ENCODE results near the gene ADGRG6.

DNA sequence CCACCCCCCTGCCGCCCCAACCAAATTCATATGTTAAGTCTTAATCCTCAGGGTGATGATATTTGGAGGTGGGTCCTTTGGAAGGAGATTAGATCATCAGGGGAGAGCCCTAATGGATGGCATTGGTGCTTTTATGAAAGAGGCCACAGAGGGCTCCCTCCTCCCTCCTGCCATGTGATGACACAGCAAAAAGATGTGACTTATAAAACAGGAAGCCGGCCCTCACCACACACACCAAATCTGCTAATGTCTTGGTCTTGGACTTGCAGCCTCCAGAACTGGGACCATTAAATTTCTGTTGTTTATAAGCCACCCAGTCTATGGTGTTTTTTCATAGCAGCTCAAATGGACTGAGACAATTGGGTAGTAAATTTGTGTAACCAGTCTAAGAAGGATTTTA is 176.3 kb downstream of the ADGRG6 start:
- no peak for TF ChIP-seq CTCF (IDR thresholded peaks at IDR 0.05 in 2 of 3, conservative IDR thresholded peaks at IDR 0.05 in 1 of 3; ENCODE audit: insufficient read depth in 2 of 3, low read depth in 1 of 3, low read length in 3 of 3)
- no peak for TF ChIP-seq POLR2AphosphoS5 (IDR thresholded peaks at IDR 0.05; ENCODE audit: control insufficient read depth, insufficient read depth, low read depth, low read length)
- no peak for TF ChIP-seq ZNF830 (CRISPR knock-in tag; IDR thresholded peaks at IDR 0.05)
- TF ChIP-seq CBX2 (IDR thresholded peaks at IDR 0.05; ENCODE audit: insufficient read depth, low read length, poor library complexity, severe bottlenecking): no peak
- TF ChIP-seq CHD1 (IDR thresholded peaks at IDR 0.05; ENCODE audit: low read length): no peak
- TF ChIP-seq JUND (IDR thresholded peaks at IDR 0.05; ENCODE audit: borderline replicate concordance, low read depth, low read length): no peak
- TF ChIP-seq JUND (tag; IDR thresholded peaks at IDR 0.05; ENCODE audit: borderline replicate concordance, low read depth, low read length): no peak
- TF ChIP-seq ZNF445 (CRISPR knock-in tag; IDR thresholded peaks at IDR 0.05; ENCODE audit: low read depth): no peak
- no peak for TF ChIP-seq RBM34 (IDR thresholded peaks at IDR 0.05; ENCODE audit: borderline replicate concordance, insufficient read depth, low read length)
